ENCODE data around the gene ARFIP1. TPM values are rescaled to one million over a fixed set of nuclear protein-coding genes. Genes with fewer than 3 reads are reported as not detected.

The ARFIP1 gene
- total and polyA plus RNA-seq, 12 donors, result 7.4 to 18.7 (median 14.9) TPM

- H3K9me3 ChIP-seq, result no peaks in the 10 kb centered on the region
- WGBS, 2 donors, result 66 to 68% methylated on average over 3 of the region's 3 CpGs
- H3K27me3 ChIP-seq, result no peaks in the 10 kb centered on the region
- ATAC-seq (no peak), DNase-seq (no peak)
- no peak overlapping the region for H3K27ac ChIP-seq
- no peaks in the 10 kb centered on the region for H3K36me3 ChIP-seq
- H3K4me1 ChIP-seq, result no peaks in the 10 kb centered on the region
- no peak overlapping the region for H3K4me3 ChIP-seq
- no peak for TF ChIP-seq CTCF (IDR thresholded peaks at IDR 0.05)
- intact Hi-C loops (cut with DNase I), result loop anchor here in 2 of 10 donors (10.0 kb wide), 2 partner anchors 237 to 313 kb away; partner anchors contain the start of gene FBXW7 (in 1 of the 2)
Observed at GRCh38 chr4:152771741-152772533, 7.8 kb upstream of the ARFIP1 start.

- WGBS, 2 donors, result 92 to 95% methylated on average over 2 of the region's 2 CpGs
- no peak for DNase-seq
- no peak for ATAC-seq
Observed at GRCh38 chr4:152773339-152773738, 6.4 kb upstream of the ARFIP1 start.

GRCh38 chr4:152773953-152774352 lies 5.8 kb upstream of the ARFIP1 start:
- Histone ChIP-seq H3K27ac (no peak overlapping the region), H3K4me1 (peaks cover 0 to 8% (median 5%) of the 10 kb centered on the region in 9 donors), H3K4me3 (no peak overlapping the region), H3K9me3 (no peaks in the 10 kb centered on the region), H3K36me3 (no peaks in the 10 kb centered on the region), H3K27me3 (no peaks in the 10 kb centered on the region)
- 54 to 57% methylated on average over 1 of the region's 1 CpG for WGBS, 2 donors
- ATAC-seq (no peak), DNase-seq (no peak)
- TF ChIP-seq CTCF (IDR thresholded peaks at IDR 0.05), result no peak
- intact Hi-C loops (cut with DNase I), result loop anchor here in 2 of 10 donors (10.0 kb wide), 2 partner anchors 239 to 311 kb away; partner anchors contain the start of gene FBXW7 (in 1 of the 2)

More at GRCh38 chr4:152773339-152773738, 6.4 kb upstream of the ARFIP1 start:
- no peak overlapping the region for H3K27ac ChIP-seq
- no peak for TF ChIP-seq CTCF (IDR thresholded peaks at IDR 0.05)
- no peaks in the 10 kb centered on the region for H3K9me3 ChIP-seq
- no peaks in the 10 kb centered on the region for H3K36me3 ChIP-seq
- no peaks in the 10 kb centered on the region for H3K27me3 ChIP-seq
- H3K4me3 ChIP-seq, result no peak overlapping the region
- intact Hi-C loops (cut with DNase I), result loop anchor here in 2 of 10 donors (10.0 kb wide), 2 partner anchors 239 to 311 kb away; partner anchors contain the start of gene FBXW7 (in 1 of the 2)
- H3K4me1 ChIP-seq, result peaks cover 0 to 2% (median 0%) of the 10 kb centered on the region in 9 donors

DNA sequence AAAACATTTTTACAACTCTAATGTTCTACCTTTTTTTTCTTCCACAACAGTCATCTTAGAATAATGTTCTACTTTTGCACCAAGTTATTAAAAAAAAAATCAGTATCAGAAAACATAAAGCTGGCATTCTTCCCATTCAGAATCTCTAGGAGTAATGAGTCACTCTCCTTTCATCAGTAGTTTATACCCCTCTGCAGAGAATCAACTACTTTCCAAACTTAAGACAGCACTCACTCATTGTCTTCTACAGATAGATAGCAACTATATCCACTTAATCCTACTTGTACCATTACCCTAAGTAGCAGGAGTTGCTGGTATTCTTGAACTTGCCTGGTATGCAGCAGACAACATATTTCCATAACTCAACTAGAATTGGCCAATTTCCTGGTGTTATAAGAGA lies 3.4 kb upstream of the ARFIP1 start:
- ATAC-seq (no peak), DNase-seq (no peak)
- no peaks in the 10 kb centered on the region for H3K36me3 ChIP-seq
- no peak overlapping the region for H3K4me3 ChIP-seq
- no peaks in the 10 kb centered on the region for H3K27me3 ChIP-seq
- H3K9me3 ChIP-seq, result no peaks in the 10 kb centered on the region
- TF ChIP-seq CTCF (IDR thresholded peaks at IDR 0.05), result no peak
- peaks cover 0 to 20% (median 15%) of the 10 kb centered on the region in 9 donors for H3K4me1 ChIP-seq
- intact Hi-C loops (cut with DNase I), result loop anchor here in 2 of 10 donors (10.0 kb wide), 2 partner anchors 242 to 308 kb away; partner anchors contain the start of gene FBXW7 (in 1 of the 2)
- no peak overlapping the region for H3K27ac ChIP-seq

Data from heart right ventricle (tissue), 16 donors.